ENCODE measurements around the gene KPNA5.
"Not testable (repeated sequence)": the region's sequence is repeated elsewhere in the genome, so short reads cannot be mapped to it uniquely, and the experiment has no call there.

The KPNA5 gene

GRCh38 chr6:116703888-116704287, 22.9 kb downstream of the KPNA5 start:
- not testable (repeated sequence) for DNase-seq (ENCODE audit: low spot score)

- DNase-seq (ENCODE audit: low spot score) = no peak
These were observed 24.9 kb downstream of the KPNA5 start for GRCh38 chr6:116705917-116706316.

GRCh38 chr6:116714296-116714695, 33.3 kb downstream of the KPNA5 start:
- no peak for DNase-seq (ENCODE audit: low spot score)

GRCh38 chr6:116714761-116715160, 33.8 kb downstream of the KPNA5 start:
- DNase-seq (ENCODE audit: low spot score) = no peak

GRCh38 chr6:116726947-116727346, 45.9 kb downstream of the KPNA5 start:
- no peak for DNase-seq (ENCODE audit: low spot score)

- no peak for DNase-seq (ENCODE audit: low spot score)
These were observed 49.5 kb downstream of the KPNA5 start for GRCh38 chr6:116730513-116730912.

- no peak for DNase-seq (ENCODE audit: low spot score)
These were observed 56.0 kb downstream of the KPNA5 start for GRCh38 chr6:116737004-116737403.

- DNase-seq (ENCODE audit: low spot score) = not testable (repeated sequence)
These were observed 59.5 kb downstream of the KPNA5 start for GRCh38 chr6:116740486-116740885.

- no peak for DNase-seq (ENCODE audit: low spot score)
These were observed 60.6 kb downstream of the KPNA5 start for GRCh38 chr6:116741571-116741970.

- no peak for DNase-seq (ENCODE audit: low spot score)
These were observed 64.2 kb downstream of the KPNA5 start for GRCh38 chr6:116745176-116745575.

GRCh38 chr6:116761779-116762178, 80.8 kb downstream of the KPNA5 start:
- no peak for DNase-seq (ENCODE audit: low spot score)

GRCh38 chr6:116762235-116762634, 81.2 kb downstream of the KPNA5 start:
- no peak for DNase-seq (ENCODE audit: low spot score)

- DNase-seq (ENCODE audit: low spot score) = no peak
These were observed 82.0 kb downstream of the KPNA5 start for GRCh38 chr6:116763048-116763447.

- no peak for DNase-seq (ENCODE audit: low spot score)
These were observed 83.1 kb downstream of the KPNA5 start for GRCh38 chr6:116763906-116764628.

GRCh38 chr6:116764629-116764960, 83.6 kb downstream of the KPNA5 start:
- no peak for DNase-seq (ENCODE audit: low spot score)

- peak; percentile 46 for DNase-seq (ENCODE audit: low spot score)
These were observed 84.2 kb downstream of the KPNA5 start, which contains the start of gene FAM162B for GRCh38 chr6:116764961-116765841. FAM162B (minus strand) TSS chr6:116765719; CDS start chr6:116765576, 143 bp downstream.

- no peak for DNase-seq (ENCODE audit: low spot score)
These were observed 85.6 kb downstream of the KPNA5 start for GRCh38 chr6:116766506-116767176.

- DNase-seq (ENCODE audit: low spot score) = no peak
These were observed 86.7 kb downstream of the KPNA5 start for GRCh38 chr6:116767715-116768114.

GRCh38 chr6:116772450-116772849, 91.4 kb downstream of the KPNA5 start:
- no peak for DNase-seq (ENCODE audit: low spot score)

GRCh38 chr6:116773886-116774285, 92.9 kb downstream of the KPNA5 start:
- DNase-seq (ENCODE audit: low spot score) = no peak

- peak; percentile 50 for DNase-seq (ENCODE audit: low spot score)
These were observed 98.7 kb downstream of the KPNA5 start for GRCh38 chr6:116779573-116780164.

- DNase-seq (ENCODE audit: low spot score) = no peak
These were observed 102.8 kb downstream of the KPNA5 start for GRCh38 chr6:116783852-116784251.
